Ishikawa (cell line): Measurements from ENCODE around the gene CTAGE8.
"Not testable (repeated sequence)": the region's sequence is repeated elsewhere in the genome, so short reads cannot be mapped to it uniquely, and the experiment has no call there.

ENCODE experiments used
- CEBPB ChIP-seq: IDR thresholded peaks from 2 replicates; pipeline ENCODE4 v1.6.1; 2012
- CREB1 ChIP-seq: IDR thresholded peaks from 2 replicates; pipeline ENCODE4 v1.6.1; 2012; ENCODE audit warnings: low read depth
- EP300 ChIP-seq: IDR thresholded peaks from 2 replicates; pipeline ENCODE4 v1.6.1; 2012; ENCODE audit warnings: borderline replicate concordance
- FOXM1 ChIP-seq: IDR thresholded peaks from 2 replicates; pipeline ENCODE4 v1.6.1; 2012; ENCODE audit warnings: low read depth, borderline replicate concordance
- MAX ChIP-seq: IDR thresholded peaks from 2 replicates; pipeline ENCODE4 v1.6.1; 2012
- NFIC ChIP-seq: IDR thresholded peaks from 2 replicates; pipeline ENCODE4 v1.6.1; 2012
- RAD21 ChIP-seq: IDR thresholded peaks from 2 replicates; pipeline ENCODE4 v1.6.1; 2012; ENCODE audit warnings: low read depth
- REST ChIP-seq: IDR thresholded peaks from 2 replicates; pipeline ENCODE4 v1.6.1; 2012; ENCODE audit warnings: low read depth, mild to moderate bottlenecking
- TAF1 ChIP-seq: IDR thresholded peaks from 2 replicates; pipeline ENCODE4 v1.6.1; 2012; ENCODE audit warnings: low read depth, mild to moderate bottlenecking
- TCF12 ChIP-seq: IDR thresholded peaks from 2 replicates; pipeline ENCODE4 v1.6.1; 2012; ENCODE audit warnings: low read depth
- TEAD4 ChIP-seq: IDR thresholded peaks from 2 replicates; pipeline ENCODE4 v1.6.1; 2012
- USF1 ChIP-seq: IDR thresholded peaks from 2 replicates; pipeline ENCODE4 v1.6.1; 2012
- ZBTB7A ChIP-seq: IDR thresholded peaks from 2 replicates; pipeline ENCODE4 v1.6.1; 2012; ENCODE audit warnings: low read depth

The CTAGE8 gene

GRCh38 chr7:144269188-144269587 is at the start of gene CTAGE8:
Gene CTAGE8 (minus strand): TSS chr7:144269288. CDS start chr7:144269250, 38 bp downstream.
- not testable (repeated sequence) for TF ChIP-seq CEBPB, CREB1, EP300

GRCh38 chr7:144311872-144312469 is 42.9 kb upstream of the CTAGE8 start, which contains the start of gene OR2A1:
Gene OR2A1 (plus strand): TSS chr7:144312419. CDS start chr7:144318125, 5,706 bp downstream.
- TF ChIP-seq MAX, REST, CEBPB: not testable (repeated sequence)

- not testable (repeated sequence) for TF ChIP-seq REST, USF1, NFIC
These were observed 4.4 kb downstream of the CTAGE8 start, which contains the start of gene OR2A7 for GRCh38 chr7:144264692-144265091. Gene OR2A7 (minus strand): TSS chr7:144264792. CDS start chr7:144259628, 5,164 bp downstream.

- no peak for TF ChIP-seq TAF1
- TF ChIP-seq FOXM1: no peak
- no peak for TF ChIP-seq USF1
- no peak for TF ChIP-seq ZBTB7A
- no peak for TF ChIP-seq CEBPB
- TF ChIP-seq NFIC: no peak
- no peak for TF ChIP-seq RAD21
- TF ChIP-seq TCF12: no peak
- TF ChIP-seq EP300: no peak
- no peak for TF ChIP-seq TEAD4
- TF ChIP-seq MAX: no peak
These were observed 13.0 kb downstream of the CTAGE8 start for GRCh38 chr7:144256112-144256511.

- no peak for TF ChIP-seq CEBPB
These were observed 13.6 kb downstream of the CTAGE8 start for GRCh38 chr7:144255471-144255897.

- TF ChIP-seq FOXM1, EP300, USF1: not testable (repeated sequence)
These were observed 29.7 kb downstream of the CTAGE8 start, which contains the start of gene OR2A42 for GRCh38 chr7:144239365-144239764. Gene OR2A42 (minus strand): TSS chr7:144239605. CDS start chr7:144232843, 6,762 bp downstream.
